Astrocyte (in vitro differentiated cells and primary cell): ENCODE measurements around the gene ERVW-1. TPM values are rescaled to one million over a fixed set of nuclear protein-coding genes. Genes with fewer than 3 reads are reported as not detected.

Source experiments
- DNase-seq: peaks from one replicate; pipeline ENCODE4 v3.0.0-alpha.2; 2010; ENCODE audit warnings: low read depth
- FAIRE-seq: peaks from 2 replicates; lab custom pipeline; 2011; peaks lifted over from hg19 to GRCh38; lab: Jason Lieb, UNC
- H2AFZ ChIP-seq: 2 replicates; pipeline ENCODE4 v1.6.0; 2012; ENCODE audit warnings: low read depth, low read length, inconsistent platforms
- H3K27ac ChIP-seq: 2 replicates; pipeline ENCODE4 v1.5.1; 2011; ENCODE audit warnings: low read depth, low read length, inconsistent platforms
- H3K27me3 ChIP-seq: 2 replicates; pipeline ENCODE4 v1.6.0; 2011; ENCODE audit warnings: low read length, inconsistent platforms; ENCODE audit not compliant: insufficient read depth
- H3K36me3 ChIP-seq: 2 replicates; pipeline ENCODE4 v1.5.1; 2011; ENCODE audit warnings: low read length, inconsistent platforms; ENCODE audit not compliant: insufficient read depth
- H3K4me1 ChIP-seq: 2 replicates; pipeline ENCODE4 v1.5.1; 2011; ENCODE audit warnings: low read length, inconsistent platforms; ENCODE audit not compliant: insufficient read depth
- H3K4me2 ChIP-seq: 2 replicates; pipeline ENCODE4 v1.6.0; 2012; ENCODE audit warnings: low read length, inconsistent platforms
- H3K4me3 ChIP-seq: 2 replicates; pipeline ENCODE4 v1.5.1; 2011; ENCODE audit warnings: low read depth, mild to moderate bottlenecking, low read length, inconsistent platforms; ENCODE audit not compliant: insufficient read depth
- H3K79me2 ChIP-seq: 2 replicates; pipeline ENCODE4 v1.6.0; 2012; ENCODE audit warnings: mild to moderate bottlenecking, low read length, inconsistent platforms; ENCODE audit not compliant: insufficient read depth
- H3K9ac ChIP-seq: 2 replicates; pipeline ENCODE4 v1.6.0; 2012; ENCODE audit warnings: mild to moderate bottlenecking, low read length, inconsistent platforms
- H3K9me3 ChIP-seq: 2 replicates; pipeline ENCODE4 v1.5.1; 2012; ENCODE audit warnings: low read depth, mild to moderate bottlenecking, low read length, inconsistent platforms; ENCODE audit not compliant: insufficient read depth
- H4K20me1 ChIP-seq: 2 replicates; pipeline ENCODE4 v1.6.0; 2012; ENCODE audit warnings: low read length, inconsistent platforms; ENCODE audit not compliant: insufficient read depth
- H3K27ac Mint-ChIP-seq: one replicate; pipeline ENCODE4 v1.8.0; 2021; ENCODE audit warnings: mild to moderate bottlenecking, mixed read lengths; ENCODE audit not compliant: unreplicated experiment
- H3K27me3 Mint-ChIP-seq: one replicate; pipeline ENCODE4 v1.8.0; 2021; ENCODE audit warnings: low read depth, mixed read lengths; ENCODE audit not compliant: unreplicated experiment
- H3K36me3 Mint-ChIP-seq: one replicate; pipeline ENCODE4 v1.8.0; 2021; ENCODE audit warnings: low read depth, mixed read lengths; ENCODE audit not compliant: unreplicated experiment
- H3K4me1 Mint-ChIP-seq: one replicate; pipeline ENCODE4 v1.8.0; 2021; ENCODE audit warnings: low read depth, mixed read lengths; ENCODE audit not compliant: unreplicated experiment
- H3K4me3 Mint-ChIP-seq: one replicate; pipeline ENCODE4 v1.8.0; 2021; ENCODE audit warnings: mild to moderate bottlenecking, moderate library complexity, mixed read lengths; ENCODE audit not compliant: unreplicated experiment
- H3K9me3 Mint-ChIP-seq: one replicate; pipeline ENCODE4 v1.8.0; 2021; ENCODE audit warnings: mild to moderate bottlenecking, mixed read lengths; ENCODE audit not compliant: unreplicated experiment
- CTCF ChIP-seq: IDR thresholded peaks from 2 replicates; pipeline ENCODE4 v1.5.1; 2011; ENCODE audit warnings: low read depth, mild to moderate bottlenecking, inconsistent platforms, low read length, moderate library complexity; ENCODE audit not compliant: insufficient read depth
- EZH2 ChIP-seq: IDR thresholded peaks from 2 replicates; pipeline ENCODE4 v1.6.1; 2012; ENCODE audit warnings: mild to moderate bottlenecking, low read length, inconsistent platforms; ENCODE audit not compliant: insufficient read depth
- total RNA-seq: library from RNA; stranded (reverse); gene quantifications from 2 replicates; pipeline ENCODE4 v1.2.1, GENCODE V29; 2021

Gene ERVW-1
- total RNA-seq, 1 donor from 2014 or later: not detected

- Mint-ChIP-seq H3K9me3 (no peaks in the 10 kb centered on the region), H3K27me3 (no peaks in the 10 kb centered on the region), H3K36me3 (peaks cover 7% of the 10 kb centered on the region), H3K27ac (no peak overlapping the region), H3K4me1 (no peaks in the 10 kb centered on the region), H3K4me3 (no peak overlapping the region)
- Histone ChIP-seq H3K27ac (no peak overlapping the region), H2AFZ (no peak overlapping the region), H3K36me3 (peaks cover 8% of the 10 kb centered on the region), H3K4me2 (no peak overlapping the region), H3K4me1 (no peaks in the 10 kb centered on the region), H3K79me2 (no peaks in the 10 kb centered on the region), H3K9me3 (no peaks in the 10 kb centered on the region), H3K4me3 (no peak overlapping the region), H3K27me3 (no peaks in the 10 kb centered on the region), H3K9ac (no peak overlapping the region), H4K20me1 (no peaks in the 10 kb centered on the region)
- TF ChIP-seq EZH2: no peak
- TF ChIP-seq CTCF: no peak
- FAIRE-seq (no peak), DNase-seq (no peak)
These were observed 26.0 kb upstream of the ERVW-1 start for GRCh38 chr7:92503767-92504166.

- peaks cover 15% of the 10 kb centered on the region for H3K36me3 ChIP-seq
- no peaks in the 10 kb centered on the region for H3K4me1 ChIP-seq
- no peak overlapping the region for H2AFZ ChIP-seq
- no peak overlapping the region for H3K4me2 ChIP-seq
- H3K9me3 ChIP-seq: no peaks in the 10 kb centered on the region
- Mint-ChIP-seq H3K4me3 (no peak overlapping the region), H3K9me3 (no peaks in the 10 kb centered on the region), H3K27me3 (no peaks in the 10 kb centered on the region), H3K27ac (no peak overlapping the region), H3K4me1 (peaks cover 6% of the 10 kb centered on the region), H3K36me3 (peaks cover 6% of the 10 kb centered on the region)
- no peak overlapping the region for H3K27ac ChIP-seq
- no peaks in the 10 kb centered on the region for H3K27me3 ChIP-seq
- no peak for TF ChIP-seq CTCF
- no peak overlapping the region for H3K4me3 ChIP-seq
- DNase-seq: no peak
- no peaks in the 10 kb centered on the region for H4K20me1 ChIP-seq
- FAIRE-seq: no peak
- H3K79me2 ChIP-seq: no peaks in the 10 kb centered on the region
- H3K9ac ChIP-seq: no peak overlapping the region
These were observed 20.8 kb upstream of the ERVW-1 start for GRCh38 chr7:92498557-92498956.

- no peak for FAIRE-seq
- no peak overlapping the region for H3K27ac Mint-ChIP-seq
These were observed 19.1 kb upstream of the ERVW-1 start for GRCh38 chr7:92496876-92497275.

More at GRCh38 chr7:92496876-92497275, 19.1 kb upstream of the ERVW-1 start:
- Histone ChIP-seq H3K79me2 (no peaks in the 10 kb centered on the region), H4K20me1 (no peaks in the 10 kb centered on the region), H3K4me2 (no peak overlapping the region), H2AFZ (no peak overlapping the region), H3K9me3 (no peaks in the 10 kb centered on the region), H3K36me3 (peaks cover 15% of the 10 kb centered on the region), H3K9ac (no peak overlapping the region), H3K4me3 (no peak overlapping the region), H3K27me3 (no peaks in the 10 kb centered on the region), H3K27ac (no peak overlapping the region), H3K4me1 (no peaks in the 10 kb centered on the region)
- Mint-ChIP-seq H3K4me3 (no peak overlapping the region), H3K4me1 (peaks cover 6% of the 10 kb centered on the region), H3K9me3 (no peaks in the 10 kb centered on the region), H3K27me3 (no peaks in the 10 kb centered on the region), H3K36me3 (peaks cover 10% of the 10 kb centered on the region)
- TF ChIP-seq CTCF: no peak
- TF ChIP-seq EZH2: no peak
- peak; percentile 32 for DNase-seq
